Smooth muscle cell of the brain vasculature (primary cell): Measurements from ENCODE around the gene HOXA7.

Source experiments
- DNase-seq: peaks from one replicate; pipeline ENCODE4 v3.0.0-alpha.2; 2012; ENCODE audit warnings: low read depth, low spot score

Gene HOXA7

GRCh38 chr7:27107391-27108381, 48.8 kb downstream of the HOXA7 start:
- no peak for DNase-seq

GRCh38 chr7:27106901-27107240, 49.6 kb downstream of the HOXA7 start:
- DNase-seq = no peak

GRCh38 chr7:27106181-27106900, 50.1 kb downstream of the HOXA7 start:
- DNase-seq = no peak

GRCh38 chr7:27105301-27106031, 51.0 kb downstream of the HOXA7 start:
- no peak for DNase-seq

GRCh38 chr7:27104341-27105058, 52.0 kb downstream of the HOXA7 start:
- no peak for DNase-seq
